Measurements from ENCODE around the gene LCAT.
"Not testable (repeated sequence)": the region's sequence is repeated elsewhere in the genome, so short reads cannot be mapped to it uniquely, and the experiment has no call there.

Gene LCAT

GRCh38 chr16:67928147-67928546 lies 15.8 kb downstream of the LCAT start:
- no peak overlapping the region for H3K4me3 Mint-ChIP-seq
- peak overlapping the region; percentile 58 for H3K27ac Mint-ChIP-seq
- H3K4me1 Mint-ChIP-seq: peaks cover 2% of the 10 kb centered on the region
- CTCF ChIA-PET: interaction anchor here (1.1 to 6.3 kb wide), 10 partner anchors 10 to 407 kb away, joined by 3 to 49 read pairs (median 4); partner anchors contain the start of gene NRN1L
- no peaks in the 10 kb centered on the region for H3K27me3 Mint-ChIP-seq
- DNase-seq: no peak
- no peaks in the 10 kb centered on the region for H3K9me3 Mint-ChIP-seq
- peaks cover 17% of the 10 kb centered on the region for H3K36me3 Mint-ChIP-seq

DNA sequence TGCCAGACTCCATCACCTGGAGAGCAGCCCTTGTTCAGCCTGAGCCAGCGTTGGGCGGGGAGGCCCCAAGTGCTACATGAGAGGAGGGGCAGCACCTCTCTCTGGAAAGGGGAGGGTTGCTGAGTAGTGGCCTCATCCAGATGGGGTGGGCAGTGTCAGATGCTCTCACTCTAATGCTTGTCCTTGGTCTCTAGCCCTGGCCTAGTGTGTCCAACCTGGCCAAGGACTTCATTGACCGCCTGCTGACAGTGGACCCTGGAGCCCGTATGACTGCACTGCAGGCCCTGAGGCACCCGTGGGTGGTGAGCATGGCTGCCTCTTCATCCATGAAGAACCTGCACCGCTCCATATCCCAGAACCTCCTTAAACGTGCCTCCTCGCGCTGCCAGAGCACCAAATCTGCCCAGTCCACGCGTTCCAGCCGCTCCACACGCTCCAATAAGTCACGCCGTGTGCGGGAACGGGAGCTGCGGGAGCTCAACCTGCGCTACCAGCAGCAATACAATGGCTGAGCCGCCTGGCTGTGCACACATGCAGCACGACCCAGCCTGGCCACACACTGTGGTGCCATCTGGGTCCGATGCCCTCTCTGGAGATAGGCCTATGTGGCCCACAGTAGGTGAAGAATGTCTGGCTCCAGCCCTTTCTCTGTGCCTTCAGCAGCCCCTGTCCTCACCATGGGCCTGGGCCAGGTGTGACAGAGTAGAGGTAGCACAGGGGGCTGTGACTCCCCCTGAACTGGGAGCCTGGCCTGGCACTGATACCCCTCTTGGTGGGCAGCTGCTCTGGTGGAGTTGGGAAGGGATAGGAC lies 16.6 kb downstream of the LCAT start:
- CTCF ChIA-PET: interaction anchor here (0.6 to 6.3 kb wide), 5 partner anchors 12 to 406 kb away, joined by 3 to 49 read pairs (median 11); no protein-coding TSS in a partner anchor
- no peak overlapping the region for H3K4me3 Mint-ChIP-seq
- H3K27ac Mint-ChIP-seq: no peak overlapping the region
- no peaks in the 10 kb centered on the region for H3K9me3 Mint-ChIP-seq
- no peaks in the 10 kb centered on the region for H3K27me3 Mint-ChIP-seq
- peaks cover 15% of the 10 kb centered on the region for H3K36me3 Mint-ChIP-seq
- DNase-seq: no peak
- peaks cover 2% of the 10 kb centered on the region for H3K4me1 Mint-ChIP-seq

DNA sequence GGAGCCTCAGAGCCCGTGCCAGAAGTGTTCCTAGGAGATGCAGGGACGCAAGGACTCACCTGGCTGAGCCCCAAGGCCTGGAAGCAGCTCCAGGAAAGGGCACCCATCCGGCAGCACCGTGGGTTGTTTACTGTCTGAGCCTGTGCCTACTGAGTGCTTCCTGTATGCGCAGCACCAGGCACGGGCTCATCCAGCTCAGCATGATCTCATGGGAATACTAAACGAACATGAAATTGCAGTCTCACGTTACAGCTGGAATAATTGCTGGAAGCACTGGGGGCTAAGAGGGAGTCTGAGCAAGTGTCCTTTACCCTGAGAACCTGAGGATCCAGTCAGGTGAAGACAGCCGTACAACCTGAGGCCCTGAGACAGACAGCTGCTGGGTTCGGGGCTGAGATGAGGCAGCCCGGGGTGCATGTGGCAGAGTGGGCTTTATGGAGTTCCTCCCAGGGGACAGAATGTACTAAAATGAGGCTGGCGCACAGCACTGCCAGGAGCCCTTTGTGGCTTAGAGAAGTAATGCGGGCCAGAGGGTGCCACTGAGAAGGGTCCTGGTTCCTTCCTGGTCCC lies 17.7 kb downstream of the LCAT start:
- CTCF ChIA-PET: interaction anchor here (0.5 to 6.3 kb wide), 8 partner anchors 9 to 570 kb away, joined by 3 to 49 read pairs (median 3); no protein-coding TSS in a partner anchor
- Mint-ChIP-seq H3K4me3 (no peak overlapping the region), H3K27me3 (no peaks in the 10 kb centered on the region), H3K36me3 (peaks cover 11% of the 10 kb centered on the region), H3K27ac (no peak overlapping the region), H3K4me1 (peaks cover 4% of the 10 kb centered on the region), H3K9me3 (no peaks in the 10 kb centered on the region)
- DNase-seq: no peak

- Mint-ChIP-seq H3K4me1 (peaks cover 4% of the 10 kb centered on the region), H3K36me3 (peaks cover 8% of the 10 kb centered on the region), H3K27me3 (no peaks in the 10 kb centered on the region), H3K4me3 (no peak overlapping the region), H3K9me3 (no peaks in the 10 kb centered on the region), H3K27ac (no peak overlapping the region)
- CTCF ChIA-PET: interaction anchor here (0.6 to 1.4 kb wide), 4 partner anchors 41 to 140 kb away, joined by 3 to 6 read pairs (median 4); no protein-coding TSS in a partner anchor
- DNase-seq: no peak
These were observed 19.6 kb downstream of the LCAT start for GRCh38 chr16:67924140-67924906.

DNA sequence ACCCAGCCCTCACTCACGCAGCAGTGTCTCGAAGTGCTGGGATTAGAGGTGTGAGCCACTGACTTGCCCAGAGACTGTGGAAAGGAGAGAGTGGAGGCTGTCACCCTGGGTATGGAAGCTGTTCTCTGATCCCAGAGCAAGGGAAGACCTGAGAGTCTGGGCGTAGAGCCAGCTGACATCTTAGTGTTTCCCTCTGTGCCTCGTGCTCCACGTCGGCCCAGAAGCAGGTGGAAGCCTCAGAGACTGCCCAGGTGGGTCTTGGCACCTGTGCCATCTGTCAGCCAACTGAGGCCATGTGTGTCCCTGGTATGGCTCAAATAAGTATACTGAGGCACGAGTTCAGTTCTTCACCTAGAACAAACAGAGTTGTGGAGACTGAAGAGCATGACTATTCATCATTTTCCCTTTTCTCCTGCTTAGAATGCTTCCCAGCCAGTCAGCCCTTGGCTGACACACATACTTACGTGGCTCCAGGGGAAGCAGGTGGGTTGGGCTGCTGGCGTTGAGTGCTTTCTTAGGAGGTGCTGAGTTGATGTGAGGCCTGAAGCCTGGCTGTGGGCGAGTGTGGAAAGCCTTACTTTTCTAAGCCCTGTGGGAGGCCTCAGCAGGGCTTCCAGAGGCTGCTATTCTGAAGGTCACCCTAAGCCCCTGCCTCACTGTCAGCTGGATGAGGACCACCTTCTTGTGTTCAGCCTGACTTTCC lies 20.4 kb downstream of the LCAT start:
- H3K36me3 Mint-ChIP-seq: peaks cover 7% of the 10 kb centered on the region

DNA sequence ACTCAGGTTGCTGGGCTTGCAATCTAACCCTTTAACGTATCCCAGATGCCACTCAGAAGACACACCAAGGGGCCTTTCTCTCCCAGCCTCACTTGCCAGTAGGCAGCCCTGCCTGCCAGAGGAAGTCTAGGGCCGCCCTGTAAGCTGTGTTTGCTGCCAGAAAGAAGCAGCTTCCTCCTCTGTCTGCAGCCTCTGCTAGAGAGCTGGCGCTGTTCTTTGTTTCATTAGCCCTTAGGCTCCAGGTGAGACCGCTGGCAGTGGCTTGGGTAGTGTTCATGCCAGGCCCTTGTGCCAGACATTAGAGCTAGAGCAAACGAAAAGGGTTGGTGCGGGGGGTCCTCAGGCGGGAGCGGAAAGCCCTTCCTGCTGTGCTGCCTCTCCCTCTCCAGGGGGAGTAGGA lies 21.2 kb downstream of the LCAT start:
- H3K4me1 Mint-ChIP-seq: peaks cover 6% of the 10 kb centered on the region
- H3K9me3 Mint-ChIP-seq: no peaks in the 10 kb centered on the region
- no peaks in the 10 kb centered on the region for H3K36me3 Mint-ChIP-seq
- no peak overlapping the region for H3K27ac Mint-ChIP-seq
- no peaks in the 10 kb centered on the region for H3K27me3 Mint-ChIP-seq
- CTCF ChIA-PET: interaction anchor here (1.4 to 4.8 kb wide), 2 partner anchors 19 to 40 kb away, joined by 4 to 34 read pairs; no protein-coding TSS in a partner anchor
- no peak for DNase-seq
- H3K4me3 Mint-ChIP-seq: no peak overlapping the region

More for the DNA sequence above, 20.4 kb downstream of the LCAT start:
- no peak for DNase-seq
- Mint-ChIP-seq H3K4me1 (peaks cover 4% of the 10 kb centered on the region), H3K27ac (peak overlapping the region; percentile 24), H3K9me3 (no peaks in the 10 kb centered on the region), H3K27me3 (no peaks in the 10 kb centered on the region), H3K4me3 (no peak overlapping the region)
- CTCF ChIA-PET: interaction anchor here (1.4 to 4.8 kb wide), 3 partner anchors 18 to 107 kb away, joined by 4 to 34 read pairs (median 6); no protein-coding TSS in a partner anchor

DNA sequence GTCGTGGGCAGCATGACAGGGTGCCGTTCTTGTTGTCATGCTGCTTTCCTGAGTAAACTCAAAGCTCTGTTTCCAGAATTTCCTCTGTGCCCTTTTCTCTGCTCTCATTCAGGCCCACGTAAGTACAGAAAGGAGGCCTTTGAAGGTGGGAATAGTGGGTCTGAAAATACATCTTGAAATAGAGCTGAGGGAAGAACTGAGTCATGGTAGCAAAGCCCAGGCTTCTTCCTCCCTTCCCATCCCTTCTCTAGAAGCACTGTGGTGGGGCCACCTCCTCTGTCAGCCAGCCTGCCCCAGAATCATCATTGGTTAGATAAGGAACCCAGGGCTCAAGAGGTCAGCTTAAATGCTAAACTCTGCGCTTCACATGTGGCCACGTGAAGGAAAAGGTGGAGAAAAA lies 21.7 kb downstream of the LCAT start:
- Mint-ChIP-seq H3K4me3 (no peak overlapping the region), H3K27me3 (no peaks in the 10 kb centered on the region), H3K9me3 (no peaks in the 10 kb centered on the region), H3K36me3 (no peaks in the 10 kb centered on the region), H3K27ac (no peak overlapping the region), H3K4me1 (peaks cover 12% of the 10 kb centered on the region)
- DNase-seq: no peak
- CTCF ChIA-PET: interaction anchor here (0.7 to 4.8 kb wide), 3 partner anchors 19 to 106 kb away, joined by 3 to 34 read pairs (median 4); no protein-coding TSS in a partner anchor

DNA sequence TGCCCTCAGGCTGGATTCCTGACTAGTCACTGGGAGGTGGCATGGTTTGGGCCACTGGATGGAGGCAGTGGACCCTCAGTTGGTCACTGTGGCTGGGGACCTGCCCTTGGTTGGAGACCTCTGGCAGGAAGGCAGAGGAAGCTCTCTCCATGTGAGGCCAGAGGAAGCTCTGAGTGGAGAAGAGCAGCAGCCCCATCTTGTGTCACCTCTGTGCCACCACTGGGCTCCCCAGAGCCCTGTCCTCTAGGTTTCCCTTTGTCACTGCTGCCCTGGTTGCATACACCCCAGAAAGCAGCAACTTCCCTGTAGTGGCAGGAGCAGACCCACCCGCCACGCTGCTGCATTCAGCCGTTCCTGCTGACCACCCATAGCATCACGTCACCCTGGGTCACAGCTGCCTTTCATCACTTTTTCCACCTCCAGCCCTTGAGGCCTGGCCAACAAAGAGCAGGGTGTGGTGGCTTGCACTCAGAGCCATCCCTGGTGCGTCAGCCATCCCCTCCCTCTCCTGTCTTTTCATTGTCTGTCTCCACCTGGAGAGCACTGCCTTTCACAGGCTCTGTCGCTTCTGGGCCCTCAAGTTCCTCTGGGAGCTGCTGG lies 24.2 kb downstream of the LCAT start:
- Mint-ChIP-seq H3K4me1 (peaks cover 14% of the 10 kb centered on the region), H3K36me3 (no peaks in the 10 kb centered on the region), H3K27me3 (no peaks in the 10 kb centered on the region), H3K27ac (no peak overlapping the region), H3K9me3 (no peaks in the 10 kb centered on the region), H3K4me3 (no peak overlapping the region)
- no peak for DNase-seq
- CTCF ChIA-PET: interaction anchor here (0.6 to 4.8 kb wide), 7 partner anchors 10 to 113 kb away, joined by 3 to 34 read pairs (median 3); partner anchors contain the start of gene TSNAXIP1

- no peak overlapping the region for H3K27ac Mint-ChIP-seq
- no peak overlapping the region for H3K4me3 Mint-ChIP-seq
- H3K9me3 Mint-ChIP-seq: no peaks in the 10 kb centered on the region
- CTCF ChIA-PET: interaction anchor here (0.7 to 2.4 kb wide), 5 partner anchors 11 to 101 kb away, joined by 3 to 10 read pairs (median 6); no protein-coding TSS in a partner anchor
- no peaks in the 10 kb centered on the region for H3K27me3 Mint-ChIP-seq
- peaks cover 14% of the 10 kb centered on the region for H3K4me1 Mint-ChIP-seq
- H3K36me3 Mint-ChIP-seq: peaks cover 2% of the 10 kb centered on the region
- no peak for DNase-seq
These were observed 26.1 kb downstream of the LCAT start for GRCh38 chr16:67917852-67918236.

GRCh38 chr16:67917140-67917851 lies 26.6 kb downstream of the LCAT start:
- H3K4me3 Mint-ChIP-seq: no peak overlapping the region
- CTCF ChIA-PET: interaction anchor here (0.7 to 7.6 kb wide), 6 partner anchors 11 to 101 kb away, joined by 3 to 39 read pairs (median 7); partner anchors contain the start of gene NRN1L
- peaks cover 2% of the 10 kb centered on the region for H3K36me3 Mint-ChIP-seq
- H3K27me3 Mint-ChIP-seq: no peaks in the 10 kb centered on the region
- H3K4me1 Mint-ChIP-seq: peaks cover 14% of the 10 kb centered on the region
- no peak overlapping the region for H3K27ac Mint-ChIP-seq
- no peak for DNase-seq
- no peaks in the 10 kb centered on the region for H3K9me3 Mint-ChIP-seq

GRCh38 chr16:67915831-67916723 lies 27.8 kb downstream of the LCAT start:
- peaks cover 2% of the 10 kb centered on the region for H3K36me3 Mint-ChIP-seq
- H3K4me3 Mint-ChIP-seq: no peak overlapping the region
- DNase-seq: no peak
- CTCF ChIA-PET: interaction anchor here (0.7 to 7.6 kb wide), 5 partner anchors 11 to 395 kb away, joined by 3 to 39 read pairs (median 4); partner anchors contain the start of gene NRN1L
- peaks cover 12% of the 10 kb centered on the region for H3K4me1 Mint-ChIP-seq
- H3K27ac Mint-ChIP-seq: no peak overlapping the region
- H3K9me3 Mint-ChIP-seq: no peaks in the 10 kb centered on the region
- H3K27me3 Mint-ChIP-seq: no peaks in the 10 kb centered on the region

GRCh38 chr16:67915496-67915769 lies 28.5 kb downstream of the LCAT start:
- H3K4me1 Mint-ChIP-seq: peaks cover 15% of the 10 kb centered on the region
- H3K27ac Mint-ChIP-seq, H3K36me3 Mint-ChIP-seq, H3K27me3 Mint-ChIP-seq, H3K4me3 Mint-ChIP-seq, DNase-seq, H3K9me3 Mint-ChIP-seq: not testable (repeated sequence)
- CTCF ChIA-PET: interaction anchor here (0.6 to 7.6 kb wide), 5 partner anchors 12 to 394 kb away, joined by 3 to 39 read pairs (median 3); partner anchors contain the start of gene NRN1L

Data from activated naive CD4-positive, alpha-beta T cell treated with anti-CD3 and anti-CD28 coated beads, Interleukin-2, amount 10 ng/mL, durations not matched to agents 7 days and 5 days (primary cell).